Hematopoietic multipotent progenitor cell treated with erythropoietin and hydrocortisone succinate and interleukin-3 and kit ligand, for 4 days (in vitro differentiated cells): ENCODE results near the gene HIC1.
A peak's percentile ranks its signal among the peaks of the same experiment; 100 is the strongest.

Source experiments
- DNase-seq: peaks from one replicate; pipeline ENCODE4 v3.0.0-alpha.2; 2015

HIC1 gene

GRCh38 chr17:2047590-2047989 lies 7.3 kb upstream of the HIC1 start:
- DNase-seq: no peak

GRCh38 chr17:2048805-2049204 lies 6.1 kb upstream of the HIC1 start:
- DNase-seq: no peak

DNA sequence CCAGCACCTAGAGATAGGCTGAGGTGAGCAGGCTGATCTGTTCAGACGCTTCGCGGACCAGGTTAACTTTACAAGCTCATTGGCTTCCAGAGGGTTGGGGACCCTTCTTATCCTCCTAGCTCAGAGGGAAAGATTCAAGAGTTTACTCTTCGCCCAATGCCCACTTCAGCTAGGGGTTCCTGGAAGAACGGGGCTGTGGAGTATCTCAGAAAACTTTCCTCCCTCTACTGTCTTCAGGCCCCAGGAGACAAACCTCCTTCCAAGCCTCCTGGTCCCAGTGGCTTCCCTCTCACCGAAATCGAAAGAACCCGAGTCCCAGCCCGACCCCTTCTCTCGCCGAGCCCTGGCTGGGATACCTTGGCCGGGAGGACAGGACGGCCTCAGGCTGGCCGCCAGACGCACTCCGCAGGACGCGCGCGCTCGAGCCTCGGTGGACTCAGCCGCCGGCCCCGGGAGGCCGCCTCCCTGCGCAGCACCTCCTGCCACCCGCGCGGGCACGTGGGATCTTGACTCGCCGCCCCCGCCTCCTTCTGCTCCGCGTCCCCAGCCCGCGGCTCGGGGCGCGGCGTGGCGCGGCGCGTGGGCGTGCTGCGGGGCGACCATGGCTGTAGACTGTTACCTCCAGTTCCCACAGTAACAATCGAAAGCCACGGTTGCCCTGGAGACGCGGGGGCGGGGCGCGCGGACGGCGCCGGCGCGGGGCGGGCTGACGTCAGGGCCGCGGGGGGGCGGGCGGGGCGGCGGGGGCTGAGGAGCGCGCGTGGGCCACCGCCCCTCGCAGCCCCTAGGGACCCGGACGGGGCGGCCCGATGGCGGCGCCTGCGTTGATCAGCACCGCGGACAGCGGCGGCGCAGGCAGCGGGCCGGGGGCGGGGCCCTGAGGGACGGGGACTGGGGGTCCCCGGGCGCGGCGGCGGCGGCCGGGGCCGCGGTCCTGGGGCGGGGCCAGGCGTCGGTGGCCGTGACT lies 5.3 kb upstream of the HIC1 start:
- peak; percentile 87 for DNase-seq

DNA sequence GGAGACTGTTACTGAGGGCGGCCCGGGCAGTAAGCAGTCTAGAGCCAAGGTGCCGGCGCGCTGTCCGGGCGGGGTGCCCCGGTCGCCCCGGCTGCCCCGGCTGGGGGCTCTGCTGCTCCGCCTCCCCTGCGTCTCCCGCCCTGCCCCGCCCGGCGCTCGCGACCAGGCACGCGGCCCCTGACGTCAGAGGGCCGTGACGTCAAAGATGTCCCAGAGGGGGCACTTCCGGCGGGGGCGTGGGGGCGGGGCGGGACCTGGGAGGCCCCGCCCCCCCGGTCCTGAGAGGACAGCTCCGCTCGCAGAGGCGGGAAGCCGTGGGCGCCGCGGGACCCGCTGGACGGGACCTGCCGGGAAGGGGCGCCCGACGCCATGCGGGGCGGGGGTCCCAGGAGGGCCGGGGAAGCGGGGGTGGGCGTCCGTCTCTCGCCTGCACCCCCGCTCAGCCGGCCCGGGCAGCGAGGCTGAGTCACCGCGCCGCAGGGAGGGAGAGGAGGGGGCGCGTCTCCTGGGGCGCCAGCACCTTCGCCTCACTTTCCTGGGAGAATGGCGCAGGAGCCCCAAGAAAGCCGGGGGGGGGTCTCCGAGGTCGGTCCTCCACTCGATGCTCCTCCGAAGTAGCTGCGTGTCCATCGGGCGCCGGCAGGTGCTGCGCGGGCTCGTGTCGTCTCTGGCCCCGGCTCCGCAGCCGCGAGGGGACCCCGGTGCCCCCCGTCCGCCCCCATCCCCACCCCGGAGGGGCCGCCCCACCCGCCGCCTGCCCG lies 4.4 kb upstream of the HIC1 start:
- peak; percentile 75 for DNase-seq

DNA sequence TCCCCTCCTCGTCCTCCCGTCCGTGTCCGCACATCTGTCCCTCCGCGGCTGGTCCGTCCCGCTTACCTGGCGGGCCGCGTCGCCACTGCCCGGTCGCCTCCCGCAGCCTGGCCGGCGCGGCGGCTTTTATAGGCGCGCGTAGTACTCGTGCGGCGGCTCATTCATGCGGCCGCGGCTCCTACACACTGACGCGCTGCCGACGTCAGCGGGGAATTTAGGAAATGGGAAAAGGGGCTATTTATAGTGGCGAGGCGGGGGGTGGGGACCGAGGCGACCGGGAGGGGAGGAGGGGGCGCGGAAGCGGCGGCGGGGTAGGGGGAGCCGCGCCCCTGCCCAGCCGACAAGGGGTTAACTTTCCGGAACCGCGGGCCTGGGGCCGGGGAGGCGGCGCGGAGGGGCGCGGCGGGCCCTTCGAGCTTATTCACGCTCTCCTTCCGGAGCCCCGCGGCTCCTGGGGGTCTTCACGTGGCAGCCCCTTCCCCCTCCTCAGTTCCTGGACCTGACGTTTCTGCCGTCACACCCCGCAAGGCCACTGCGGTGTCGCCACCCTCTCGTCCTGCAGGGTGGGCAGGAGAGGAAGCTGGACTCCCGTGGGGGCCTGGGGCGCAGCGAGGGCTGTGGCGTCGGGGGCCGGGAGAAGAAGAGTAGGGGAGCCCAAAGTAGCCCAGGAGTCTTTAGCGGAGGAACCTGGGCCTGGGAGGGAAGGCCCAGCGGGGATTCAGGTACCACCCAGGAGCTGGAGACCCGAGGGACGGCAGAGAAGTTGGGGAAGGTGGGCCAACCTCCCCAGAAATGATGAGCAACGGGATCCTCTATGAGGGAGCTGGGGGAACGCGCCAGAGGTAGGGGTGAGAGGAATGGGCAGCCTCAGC lies 3.6 kb upstream of the HIC1 start:
- peak; percentile 40 for DNase-seq

DNA sequence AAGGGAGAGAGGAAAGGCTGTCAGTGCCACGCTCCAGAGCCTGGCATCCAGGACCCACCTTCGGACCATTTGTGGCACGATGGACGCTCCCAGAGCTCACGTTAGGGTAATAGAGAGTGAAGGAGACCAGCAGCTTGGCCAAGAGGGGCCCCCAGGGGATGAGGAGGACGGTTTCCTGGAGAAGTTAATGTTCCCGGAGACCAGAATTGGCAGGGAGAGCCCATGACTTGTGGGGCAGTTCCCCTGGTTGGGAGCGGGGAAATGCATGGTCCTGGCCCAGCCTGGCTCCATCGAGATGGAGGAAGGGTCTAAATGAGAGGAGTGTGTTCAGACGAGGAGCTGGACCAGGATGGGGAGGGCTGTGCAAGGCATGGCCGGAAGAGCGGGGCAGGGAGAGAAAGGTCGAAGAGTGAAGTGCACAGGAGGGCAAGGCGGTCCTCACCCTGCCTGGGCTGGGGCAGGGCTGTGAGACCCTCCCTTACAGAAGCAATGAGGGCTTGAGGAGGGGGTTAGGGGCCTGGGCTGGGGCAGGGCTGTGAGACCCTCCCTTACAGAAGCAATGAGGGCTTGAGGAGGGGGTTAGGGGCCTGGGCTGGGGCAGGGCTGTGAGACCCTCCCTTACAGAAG lies 2.9 kb upstream of the HIC1 start:
- no peak for DNase-seq

DNA sequence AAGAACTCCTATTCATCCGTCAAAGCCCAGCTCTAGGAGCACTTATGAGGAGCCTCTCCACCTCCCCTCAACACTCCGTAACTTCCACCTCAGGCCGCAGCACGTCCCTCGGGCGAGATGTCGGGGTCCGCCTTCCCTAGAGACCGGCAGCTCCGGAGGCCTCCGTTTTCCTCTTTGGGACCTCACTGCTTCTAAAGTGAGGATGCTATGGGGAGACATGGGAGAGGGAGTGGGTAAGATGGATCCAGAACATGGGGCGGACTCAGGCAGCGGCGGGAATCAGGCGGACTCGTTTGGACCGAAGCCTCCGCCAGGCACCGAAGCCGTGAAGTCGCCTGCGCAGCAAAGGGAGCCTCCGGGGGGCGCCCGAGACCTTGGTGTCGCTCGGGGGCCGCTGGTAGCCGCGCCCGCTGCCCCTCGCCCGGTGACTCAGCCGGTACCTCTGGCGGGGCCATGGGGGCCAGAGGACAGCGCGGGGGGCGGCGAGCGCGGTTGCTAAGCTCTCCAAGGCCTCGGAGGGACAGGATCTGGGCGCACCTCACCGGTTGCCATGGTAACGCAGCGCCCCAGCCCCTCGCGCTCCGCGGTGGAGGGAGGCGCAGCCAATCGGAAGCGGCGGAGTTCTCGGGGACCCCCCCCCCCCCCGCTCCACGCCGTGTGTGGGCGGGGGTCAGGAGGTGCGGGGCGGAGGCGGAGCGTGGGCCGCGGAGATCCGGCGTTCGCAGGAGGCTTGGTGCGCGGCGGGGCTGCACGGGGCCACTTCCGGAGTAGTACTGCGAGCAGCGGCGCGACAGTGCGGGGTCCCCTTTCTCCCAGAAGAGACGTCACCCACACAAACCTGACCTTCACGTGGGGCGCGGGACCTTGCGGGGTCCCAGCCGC lies 1.3 kb upstream of the HIC1 start:
- peak; percentile 83 for DNase-seq

DNA sequence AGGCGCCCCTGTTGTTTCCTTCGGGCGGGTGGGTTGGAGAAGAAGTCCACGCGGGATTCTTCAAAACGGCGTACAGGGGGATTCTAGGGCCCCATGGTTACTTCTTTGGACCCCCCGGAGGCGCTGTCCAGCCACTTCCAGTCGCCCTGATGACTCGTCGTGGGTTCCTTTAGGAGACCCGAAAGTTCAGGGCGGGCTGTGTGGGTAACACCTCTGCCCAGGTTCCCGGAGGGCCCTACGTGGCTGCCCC lies 716 bp upstream of the HIC1 start:
- DNase-seq: no peak

DNA sequence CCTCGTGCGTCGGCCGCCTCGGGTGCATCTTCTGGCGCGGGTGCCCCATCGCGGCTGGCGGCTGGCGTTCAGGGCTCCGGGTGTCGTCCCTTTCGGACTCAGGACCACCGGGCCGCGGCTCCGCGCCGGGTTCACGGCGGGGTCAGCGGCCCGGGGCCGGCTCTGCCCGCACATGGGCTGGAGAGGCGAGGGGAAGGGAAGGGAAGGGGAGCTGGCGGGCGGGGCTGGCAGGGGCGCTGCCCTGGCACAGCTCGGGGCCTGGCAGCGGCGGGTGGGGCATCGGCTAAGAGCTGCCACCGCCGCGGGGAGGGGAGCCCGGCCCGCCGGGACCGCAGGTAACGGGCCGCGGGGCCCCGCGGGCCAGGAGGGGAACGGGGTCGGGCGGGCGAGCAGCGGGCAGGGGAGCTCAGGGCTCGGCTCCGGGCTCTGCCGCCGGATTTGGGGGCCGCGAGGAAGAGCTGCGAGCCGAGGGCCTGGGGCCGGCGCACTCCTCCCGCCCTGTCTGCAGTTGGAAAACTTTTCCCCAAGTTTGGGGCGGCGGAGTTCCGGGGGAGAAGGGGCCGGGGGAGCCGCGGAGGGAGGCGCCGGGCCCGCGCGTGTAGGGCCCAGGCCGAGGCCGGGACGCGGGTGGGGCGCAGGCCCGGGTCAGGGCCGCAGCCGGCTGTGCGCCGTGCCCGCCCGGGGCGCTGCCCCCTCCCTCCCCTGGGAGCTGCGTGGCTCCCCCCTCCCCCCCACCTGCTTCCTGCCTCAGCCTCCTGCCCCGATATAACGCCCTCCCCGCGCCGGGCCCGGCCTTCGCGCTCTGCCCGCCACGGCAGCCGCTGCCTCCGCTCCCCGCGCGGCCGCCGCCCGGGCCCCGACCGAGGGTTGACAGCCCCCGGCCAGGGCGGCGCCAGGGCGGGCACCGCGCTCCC lies 646 bp downstream of the HIC1 start:
- no peak for DNase-seq

- peak; percentile 54 for DNase-seq
Measured at GRCh38 chr17:2056206-2057174, 1.6 kb downstream of the HIC1 start.

DNA sequence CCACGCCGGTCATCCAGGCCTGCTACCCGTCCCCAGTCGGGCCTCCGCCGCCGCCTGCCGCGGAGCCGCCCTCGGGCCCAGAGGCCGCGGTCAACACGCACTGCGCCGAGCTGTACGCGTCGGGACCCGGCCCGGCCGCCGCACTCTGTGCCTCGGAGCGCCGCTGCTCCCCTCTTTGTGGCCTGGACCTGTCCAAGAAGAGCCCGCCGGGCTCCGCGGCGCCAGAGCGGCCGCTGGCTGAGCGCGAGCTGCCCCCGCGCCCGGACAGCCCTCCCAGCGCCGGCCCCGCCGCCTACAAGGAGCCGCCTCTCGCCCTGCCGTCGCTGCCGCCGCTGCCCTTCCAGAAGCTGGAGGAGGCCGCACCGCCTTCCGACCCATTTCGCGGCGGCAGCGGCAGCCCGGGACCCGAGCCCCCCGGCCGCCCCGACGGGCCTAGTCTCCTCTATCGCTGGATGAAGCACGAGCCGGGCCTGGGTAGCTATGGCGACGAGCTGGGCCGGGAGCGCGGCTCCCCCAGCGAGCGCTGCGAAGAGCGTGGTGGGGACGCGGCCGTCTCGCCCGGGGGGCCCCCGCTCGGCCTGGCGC lies 2.4 kb downstream of the HIC1 start:
- peak; percentile 30 for DNase-seq

DNA sequence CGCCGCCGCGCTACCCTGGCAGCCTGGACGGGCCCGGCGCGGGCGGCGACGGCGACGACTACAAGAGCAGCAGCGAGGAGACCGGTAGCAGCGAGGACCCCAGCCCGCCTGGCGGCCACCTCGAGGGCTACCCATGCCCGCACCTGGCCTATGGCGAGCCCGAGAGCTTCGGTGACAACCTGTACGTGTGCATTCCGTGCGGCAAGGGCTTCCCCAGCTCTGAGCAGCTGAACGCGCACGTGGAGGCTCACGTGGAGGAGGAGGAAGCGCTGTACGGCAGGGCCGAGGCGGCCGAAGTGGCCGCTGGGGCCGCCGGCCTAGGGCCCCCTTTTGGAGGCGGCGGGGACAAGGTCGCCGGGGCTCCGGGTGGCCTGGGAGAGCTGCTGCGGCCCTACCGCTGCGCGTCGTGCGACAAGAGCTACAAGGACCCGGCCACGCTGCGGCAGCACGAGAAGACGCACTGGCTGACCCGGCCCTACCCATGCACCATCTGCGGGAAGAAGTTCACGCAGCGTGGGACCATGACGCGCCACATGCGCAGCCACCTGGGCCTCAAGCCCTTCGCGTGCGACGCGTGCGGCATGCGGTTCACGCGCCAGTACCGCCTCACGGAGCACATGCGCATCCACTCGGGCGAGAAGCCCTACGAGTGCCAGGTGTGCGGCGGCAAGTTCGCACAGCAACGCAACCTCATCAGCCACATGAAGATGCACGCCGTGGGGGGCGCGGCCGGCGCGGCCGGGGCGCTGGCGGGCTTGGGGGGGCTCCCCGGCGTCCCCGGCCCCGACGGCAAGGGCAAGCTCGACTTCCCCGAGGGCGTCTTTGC lies 3.1 kb downstream of the HIC1 start:
- peak; percentile 34 for DNase-seq

DNA sequence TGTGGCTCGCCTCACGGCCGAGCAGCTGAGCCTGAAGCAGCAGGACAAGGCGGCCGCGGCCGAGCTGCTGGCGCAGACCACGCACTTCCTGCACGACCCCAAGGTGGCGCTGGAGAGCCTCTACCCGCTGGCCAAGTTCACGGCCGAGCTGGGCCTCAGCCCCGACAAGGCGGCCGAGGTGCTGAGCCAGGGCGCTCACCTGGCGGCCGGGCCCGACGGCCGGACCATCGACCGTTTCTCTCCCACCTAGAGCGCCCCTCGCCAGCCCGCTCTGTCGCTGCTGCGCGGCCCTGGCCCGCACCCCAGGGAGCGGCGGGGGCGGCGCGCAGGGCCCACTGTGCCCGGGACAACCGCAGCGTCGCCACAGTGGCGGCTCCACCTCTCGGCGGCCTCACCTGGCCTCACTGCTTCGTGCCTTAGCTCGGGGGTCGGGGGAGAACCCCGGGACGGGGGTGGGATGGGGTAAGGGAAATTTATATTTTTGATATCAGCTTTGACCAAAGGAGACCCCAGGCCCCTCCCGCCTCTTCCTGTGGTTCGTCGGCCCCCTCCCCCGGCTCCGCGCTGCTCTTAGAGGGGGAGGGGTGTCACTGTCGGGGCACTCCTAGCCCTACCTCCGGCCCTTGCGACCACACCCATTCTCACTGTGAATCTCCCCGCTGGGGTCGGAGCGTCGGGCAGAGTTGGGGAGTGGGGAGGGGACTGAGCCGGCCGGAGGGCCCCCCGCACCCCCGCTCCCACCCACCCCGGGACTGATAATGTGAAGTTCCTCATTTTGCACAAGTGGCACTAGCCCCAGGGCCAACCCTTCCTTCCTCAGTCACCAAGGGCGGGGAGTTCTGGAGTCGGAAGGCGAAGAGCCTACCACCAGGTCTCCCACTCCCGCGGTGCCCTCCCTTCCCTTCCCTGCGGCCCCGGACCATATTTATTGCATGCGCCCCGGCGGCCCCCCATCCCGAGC lies 4.0 kb downstream of the HIC1 start:
- DNase-seq: peak; percentile 94

- no peak for DNase-seq
Measured at GRCh38 chr17:2059547-2060384, 4.9 kb downstream of the HIC1 start.

DNA sequence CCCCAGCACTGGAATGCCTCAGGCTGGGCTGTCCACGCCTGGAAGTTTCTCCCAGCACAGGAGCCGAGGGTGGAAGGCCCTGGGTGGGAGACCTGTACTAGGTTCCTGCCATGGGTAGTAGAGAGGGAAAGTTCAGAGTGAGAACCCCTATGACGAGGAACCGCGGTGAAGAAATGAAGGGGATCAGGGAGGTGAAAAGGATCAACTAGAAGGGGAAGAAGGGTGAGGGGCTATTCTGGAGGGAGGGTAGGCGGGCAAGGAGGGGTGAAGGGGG lies 5.4 kb downstream of the HIC1 start:
- DNase-seq: no peak
